SKM-1 treated with dmso at 0.1 percent for 144 hours (cell line): ENCODE data around the gene DENND6B.

ENCODE experiments used
- DNase-seq: peaks from one replicate; lab custom pipeline; 2025; ENCODE audit not compliant: unreplicated experiment; lab: John Stamatoyannopoulos, UW

The DENND6B gene

DNA sequence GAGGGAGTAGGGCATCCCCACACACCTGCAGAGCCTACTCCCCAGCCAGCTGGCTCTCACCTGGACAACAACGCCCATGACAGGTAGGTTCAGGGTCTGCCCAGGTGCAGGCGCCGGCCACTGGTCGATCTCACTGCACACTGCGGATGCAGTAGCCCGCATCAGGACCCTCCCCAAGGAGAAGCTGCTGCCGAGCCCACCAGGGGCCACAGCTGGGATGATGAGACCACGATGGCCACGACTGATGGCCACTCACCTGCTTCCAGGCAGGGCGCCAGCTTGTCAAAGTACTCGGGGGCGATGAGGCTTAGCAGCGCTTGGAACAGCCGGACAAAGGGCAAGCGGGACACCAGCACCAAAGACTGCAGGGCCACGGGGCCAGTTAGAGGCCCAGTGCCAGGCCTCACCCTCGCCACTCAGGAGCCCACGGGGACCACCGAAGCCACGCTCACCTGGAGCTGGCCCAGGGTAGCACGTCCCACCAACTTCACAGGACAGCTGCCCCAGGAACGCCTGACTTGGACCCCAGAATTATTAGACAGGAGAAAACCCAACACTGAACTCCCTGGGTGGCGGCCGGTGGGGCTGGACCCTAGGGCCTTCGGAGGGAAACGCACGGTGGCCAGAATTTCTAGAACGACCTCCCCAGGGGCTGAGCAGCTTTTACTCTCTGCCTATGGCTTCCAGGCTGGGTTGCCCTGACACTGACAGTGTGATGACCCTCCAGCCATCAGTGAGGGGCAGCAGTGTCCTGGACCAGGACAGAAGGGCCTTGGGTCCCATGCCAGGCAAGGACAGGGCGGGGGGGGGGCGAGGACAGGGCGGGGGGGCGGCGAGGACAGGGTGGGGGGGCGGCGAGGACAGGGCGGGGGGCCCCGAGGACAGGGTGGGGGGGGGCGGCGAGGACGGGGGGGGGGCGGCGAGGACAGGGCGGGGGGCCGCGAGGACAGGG lies 10.4 kb downstream of the DENND6B start:
- DNase-seq: no peak

DNA sequence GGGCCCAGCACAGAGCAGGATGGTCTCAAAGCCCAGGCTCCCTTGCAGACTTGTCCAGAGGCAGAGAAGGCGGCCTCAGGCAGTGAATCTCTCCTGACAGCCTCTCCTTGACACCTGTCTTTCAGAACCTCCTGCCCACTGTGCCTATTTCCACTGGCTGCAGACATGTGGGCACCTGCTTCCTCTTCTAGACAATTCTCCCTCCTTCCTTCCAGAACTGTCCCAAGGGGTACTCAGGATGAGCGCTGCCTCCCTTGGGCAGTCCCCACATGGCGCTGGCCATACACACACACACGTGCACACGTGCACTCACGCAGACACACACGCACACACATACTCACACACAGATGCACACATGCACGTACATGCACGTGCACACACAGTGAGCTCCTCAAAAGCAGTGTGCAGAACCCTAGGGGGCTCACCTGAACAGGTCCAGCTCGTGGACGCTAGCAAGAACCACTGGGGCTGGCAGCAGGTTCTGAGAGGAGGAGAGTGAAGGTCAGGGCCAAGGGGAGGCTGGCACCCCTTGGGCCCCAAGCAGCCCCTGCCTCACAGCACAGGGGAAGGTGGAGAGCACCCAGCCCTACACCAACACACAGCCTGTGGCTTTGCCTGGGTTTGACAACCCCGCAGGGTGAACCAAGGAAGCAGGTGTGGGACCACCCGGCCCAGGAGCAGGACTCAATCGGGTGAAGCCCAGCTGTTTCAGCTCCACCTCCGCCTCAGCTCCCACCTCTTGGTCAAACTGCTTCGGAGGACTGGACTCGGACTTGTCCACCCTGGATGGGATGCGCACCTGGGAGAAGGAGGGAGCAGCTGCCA lies 11.3 kb downstream of the DENND6B start:
- no peak for DNase-seq

DNA sequence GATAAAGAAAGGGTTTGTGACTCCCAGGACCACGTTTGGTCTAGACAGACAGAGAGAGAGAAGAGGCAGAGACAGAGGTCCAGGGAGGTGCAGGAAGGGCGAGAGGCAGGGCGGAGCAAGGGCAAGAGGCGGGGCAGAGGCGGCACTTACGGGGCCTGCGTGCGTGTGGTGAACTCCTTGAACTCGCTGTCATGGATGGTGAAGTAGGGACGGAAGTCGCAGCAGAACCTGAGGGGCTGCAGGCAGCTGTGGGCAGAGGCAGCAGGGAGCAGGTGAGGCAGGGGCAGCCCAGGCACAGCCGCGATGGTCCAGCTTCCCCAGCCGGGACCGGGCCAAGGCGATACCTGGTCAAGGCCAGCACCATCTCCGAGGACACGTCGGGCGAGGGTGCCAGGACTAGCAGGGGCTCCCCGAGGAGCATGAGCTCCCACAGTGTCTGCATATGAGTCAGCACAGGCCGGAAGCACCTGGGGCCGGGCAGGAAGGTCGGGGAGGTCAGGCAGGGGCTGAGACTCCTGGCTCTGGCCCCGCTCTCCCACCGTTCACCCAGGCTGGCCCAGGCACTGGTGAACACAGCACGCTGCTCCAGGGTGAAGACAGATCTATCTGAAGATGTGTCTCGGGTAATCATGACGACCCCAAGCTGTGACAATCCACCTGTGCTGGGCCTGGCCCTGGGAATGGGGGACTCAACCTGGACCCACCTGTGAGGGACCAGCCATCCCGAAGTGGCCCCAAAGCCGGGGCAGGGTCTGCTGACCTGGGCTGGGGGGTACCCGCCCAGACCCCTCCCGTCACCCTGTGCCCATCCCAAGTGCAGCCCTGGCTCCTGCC lies 12.1 kb downstream of the DENND6B start:
- peak; percentile 78 for DNase-seq

DNA sequence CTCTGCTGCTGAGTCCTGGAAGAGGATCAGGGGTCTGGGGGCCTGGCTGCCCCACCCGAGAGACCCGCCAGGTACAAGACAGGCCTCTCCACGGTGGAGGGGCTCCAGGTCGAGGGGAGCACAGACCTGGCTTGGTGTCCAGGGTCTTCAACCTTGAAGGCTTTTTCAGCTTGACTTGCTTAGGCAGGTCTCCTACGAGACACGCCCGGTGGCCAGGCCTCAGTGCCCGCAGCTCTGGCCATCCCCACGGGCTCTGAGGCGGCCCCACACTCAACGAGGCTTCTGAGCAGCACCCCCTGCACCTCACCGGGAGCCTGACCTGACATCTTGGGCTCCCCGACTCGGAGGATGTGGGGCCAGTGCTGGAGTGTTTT lies 12.7 kb downstream of the DENND6B start:
- no peak for DNase-seq

DNA sequence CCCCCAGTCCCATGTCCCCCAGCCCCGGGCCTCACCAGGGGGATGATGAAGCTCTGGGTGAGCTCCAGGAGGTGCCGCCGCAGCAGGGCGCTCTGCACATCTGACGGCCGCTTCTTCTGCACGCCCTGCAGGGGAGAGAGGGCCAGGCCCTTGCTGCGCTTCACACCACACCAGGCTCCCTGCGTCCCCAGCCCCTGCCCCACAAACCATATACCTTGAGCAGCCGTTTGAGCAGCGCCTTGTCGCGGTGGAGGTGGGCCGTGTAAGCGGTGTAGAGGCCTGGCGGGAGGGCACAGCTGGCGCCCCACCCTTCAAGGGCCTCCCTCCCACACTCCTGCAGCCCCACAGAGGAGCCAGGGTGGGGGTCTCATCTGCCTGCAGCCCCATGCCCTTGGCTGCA lies 13.2 kb downstream of the DENND6B start:
- DNase-seq: no peak

DNA sequence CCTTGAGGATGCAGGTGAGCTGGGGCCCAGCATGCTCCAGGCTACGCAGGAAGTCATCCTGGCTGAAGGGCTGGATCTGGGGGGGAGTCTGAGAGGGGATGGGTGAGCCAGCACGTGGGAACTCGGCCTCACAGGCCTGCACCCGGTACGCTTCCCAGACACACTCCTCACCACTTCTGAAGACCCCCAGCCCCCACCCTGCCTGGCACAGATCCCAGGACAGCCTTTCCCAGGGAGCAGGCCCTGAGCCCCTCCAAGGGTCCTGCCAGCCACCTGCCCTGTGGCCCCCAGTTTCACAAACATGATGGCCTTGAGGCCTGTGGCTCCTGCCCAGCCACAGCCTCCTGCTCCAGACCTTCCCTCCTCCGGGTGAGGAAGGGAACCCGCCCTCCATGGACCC lies 13.8 kb downstream of the DENND6B start:
- no peak for DNase-seq

DNA sequence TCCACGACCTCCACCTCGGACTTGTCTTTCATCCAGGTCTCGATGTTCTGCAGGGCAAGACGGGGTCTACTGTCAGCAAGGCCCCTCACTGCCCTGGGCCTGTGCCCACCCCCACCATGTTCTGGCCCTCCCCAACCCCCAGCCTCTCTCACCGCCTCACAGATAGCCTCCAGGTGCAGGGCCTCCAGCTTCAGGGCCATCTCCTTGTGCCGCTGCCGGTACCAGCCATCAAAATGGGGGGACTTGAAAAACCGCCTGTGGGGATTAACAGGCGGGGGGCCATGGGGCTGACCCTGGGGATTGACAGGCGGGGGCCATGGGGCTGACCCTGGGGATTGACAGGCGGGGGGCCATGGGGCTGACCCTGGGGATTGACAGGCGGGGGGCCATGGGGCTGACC lies 14.4 kb downstream of the DENND6B start:
- no peak for DNase-seq

DNA sequence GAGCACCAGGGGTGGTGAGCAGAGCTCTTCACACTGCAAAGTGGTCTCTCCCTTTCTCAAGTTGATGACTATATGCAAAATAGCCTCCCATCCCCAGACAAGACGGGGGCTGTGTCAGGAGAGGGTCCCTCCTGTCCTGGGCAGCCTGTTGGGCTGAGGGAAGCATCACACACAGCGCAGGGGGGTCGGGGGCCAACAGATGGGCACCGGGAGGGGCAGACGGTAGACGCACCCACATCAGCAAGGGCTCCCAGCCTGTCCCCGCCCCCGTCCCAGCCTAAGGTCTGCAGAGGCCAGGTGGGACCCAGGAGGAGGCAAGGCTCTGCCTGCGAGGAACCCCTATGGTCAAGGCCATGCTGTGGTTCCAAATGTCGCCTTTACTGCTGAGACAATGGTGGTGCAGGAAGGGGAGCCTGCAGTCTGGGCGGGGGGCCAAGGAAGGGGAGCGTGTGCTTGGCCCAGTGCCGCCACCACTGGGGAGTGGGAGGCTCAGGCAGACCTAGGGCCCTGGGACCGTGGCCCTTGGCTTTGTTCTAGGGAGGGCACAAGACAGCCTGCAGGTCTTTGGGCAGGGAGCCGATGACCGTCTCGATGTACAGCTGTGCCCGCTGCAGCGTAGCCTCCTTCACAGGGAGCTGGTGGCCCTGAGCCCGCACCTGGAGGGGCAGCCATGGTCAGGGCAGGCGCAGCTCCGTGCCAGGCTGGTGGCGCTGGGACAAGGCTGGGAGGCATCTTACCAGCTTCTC lies 15.0 kb downstream of the DENND6B start:
- no peak for DNase-seq

DNA sequence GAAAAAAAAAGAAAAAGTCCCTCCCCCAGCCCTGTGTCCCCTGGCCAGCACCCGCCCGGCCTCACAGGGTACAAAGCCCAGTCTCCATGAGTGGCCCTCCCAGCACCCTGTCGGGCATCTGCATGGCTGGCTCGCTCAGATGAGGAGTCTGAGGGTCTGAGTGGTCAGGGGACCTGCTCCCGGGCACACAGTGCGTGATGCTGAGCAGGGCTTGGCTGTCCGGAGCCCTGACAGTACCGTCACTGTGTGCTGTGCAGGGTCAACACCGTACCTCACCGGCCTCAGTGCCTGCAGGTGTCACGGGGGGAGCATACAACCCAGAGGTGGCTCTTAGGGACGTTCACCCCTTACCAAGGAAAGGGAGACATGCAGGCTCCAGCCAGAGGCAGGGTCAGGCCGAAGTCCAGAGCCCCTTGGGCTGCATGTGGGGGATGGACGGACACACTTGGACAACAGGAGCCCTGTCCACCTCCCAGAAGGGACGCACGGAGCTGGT lies 15.8 kb downstream of the DENND6B start:
- no peak for DNase-seq

DNA sequence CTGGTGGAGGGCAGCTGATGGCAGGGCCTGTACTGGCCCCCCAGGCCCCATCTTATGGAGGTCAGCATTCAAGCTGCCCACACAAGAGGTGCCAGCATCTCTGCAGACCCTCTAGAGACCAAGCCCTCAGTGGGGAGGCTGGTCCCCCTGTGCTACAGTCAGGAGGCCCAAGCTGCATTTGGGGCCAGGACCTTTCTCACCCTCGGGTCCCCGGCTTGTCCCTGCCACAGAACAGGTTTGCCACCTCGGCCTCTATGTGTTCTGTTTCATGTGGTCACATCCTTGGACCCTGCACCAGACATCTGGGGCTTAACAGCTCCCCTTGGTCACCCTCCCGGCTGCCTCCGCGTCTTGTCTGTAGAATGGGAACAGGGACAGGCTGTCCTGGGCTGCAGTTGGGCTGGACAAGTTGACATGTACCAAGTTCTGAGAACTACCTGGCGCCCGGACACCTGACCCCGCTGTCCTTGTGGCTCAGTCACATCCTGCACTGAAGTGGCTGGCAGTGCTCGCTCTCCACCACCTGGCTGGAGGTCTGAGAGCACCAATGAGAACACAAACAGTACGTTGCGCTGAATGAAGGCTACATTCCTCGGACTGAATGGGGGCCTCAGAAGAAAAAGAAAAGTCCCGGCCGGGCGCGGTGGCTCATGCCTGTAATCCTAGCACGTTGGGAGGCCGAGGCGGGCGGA lies 16.6 kb downstream of the DENND6B start:
- DNase-seq: no peak

DNA sequence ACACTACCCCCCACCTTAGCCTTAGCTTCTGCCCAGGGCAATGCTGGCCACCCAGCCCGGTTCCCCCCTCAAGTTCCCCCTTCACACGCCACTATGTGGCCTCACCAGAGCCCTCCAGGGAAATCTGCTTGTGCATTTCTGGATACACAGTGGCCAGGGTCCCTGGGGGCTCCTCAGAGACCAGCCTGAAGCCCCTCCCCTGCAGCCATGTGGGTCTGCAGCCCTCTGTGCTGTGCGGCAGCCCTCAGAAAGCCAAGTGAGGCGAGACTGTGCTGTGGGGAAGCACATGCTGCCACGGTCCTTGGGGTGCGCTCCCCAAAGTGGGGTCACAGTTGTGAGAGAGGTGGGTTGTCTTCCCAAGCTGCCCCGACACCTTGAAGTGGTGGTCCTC lies 17.2 kb downstream of the DENND6B start:
- no peak for DNase-seq

DNA sequence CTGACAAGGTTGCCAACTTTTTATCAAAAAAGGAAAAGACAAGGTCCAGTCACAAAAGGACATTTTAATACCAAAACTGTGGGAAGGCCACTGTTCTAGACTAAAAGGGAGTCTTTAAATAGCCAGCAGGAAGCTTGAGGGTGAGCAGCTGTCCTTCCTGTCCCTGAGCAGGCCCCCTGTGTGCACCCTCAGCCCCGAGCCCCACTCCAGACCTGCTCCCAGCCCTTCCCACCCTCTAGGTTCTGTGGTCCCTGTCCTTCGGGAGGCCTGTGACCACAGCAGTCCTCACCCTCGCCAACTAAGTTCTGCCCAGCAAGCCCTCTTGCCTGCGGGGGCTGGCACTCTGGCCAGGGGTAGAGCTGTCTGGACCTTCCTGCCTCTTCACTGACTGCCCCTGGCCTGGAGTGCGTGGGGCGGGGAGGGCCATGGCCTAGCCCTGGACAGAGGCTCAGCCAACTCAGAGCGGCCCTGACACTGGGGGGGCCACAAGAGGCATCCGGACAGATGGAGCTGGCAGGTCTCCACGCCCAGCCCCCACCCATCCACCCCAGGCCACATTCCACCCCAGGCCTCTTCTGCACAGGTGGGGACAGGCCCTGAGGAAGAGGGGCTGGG lies 17.7 kb downstream of the DENND6B start:
- no peak for DNase-seq

DNA sequence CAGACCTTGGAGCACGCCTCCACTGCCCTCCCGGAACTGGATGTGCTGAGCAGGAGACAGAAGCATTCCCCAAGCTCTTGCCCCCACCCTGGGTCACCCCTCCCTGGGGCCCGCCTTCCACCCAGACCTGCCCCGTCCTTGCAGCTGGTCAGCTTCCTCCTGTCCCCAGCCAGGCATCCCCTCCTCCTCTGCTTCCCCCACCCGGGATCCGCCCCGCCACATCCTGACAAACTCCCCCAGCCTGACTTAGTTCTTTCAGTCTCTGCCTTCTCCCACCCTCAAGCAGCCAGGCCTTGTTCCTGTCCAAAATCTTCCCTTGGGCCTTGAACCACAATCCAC lies 18.2 kb downstream of the DENND6B start:
- peak; percentile 81 for DNase-seq

DNA sequence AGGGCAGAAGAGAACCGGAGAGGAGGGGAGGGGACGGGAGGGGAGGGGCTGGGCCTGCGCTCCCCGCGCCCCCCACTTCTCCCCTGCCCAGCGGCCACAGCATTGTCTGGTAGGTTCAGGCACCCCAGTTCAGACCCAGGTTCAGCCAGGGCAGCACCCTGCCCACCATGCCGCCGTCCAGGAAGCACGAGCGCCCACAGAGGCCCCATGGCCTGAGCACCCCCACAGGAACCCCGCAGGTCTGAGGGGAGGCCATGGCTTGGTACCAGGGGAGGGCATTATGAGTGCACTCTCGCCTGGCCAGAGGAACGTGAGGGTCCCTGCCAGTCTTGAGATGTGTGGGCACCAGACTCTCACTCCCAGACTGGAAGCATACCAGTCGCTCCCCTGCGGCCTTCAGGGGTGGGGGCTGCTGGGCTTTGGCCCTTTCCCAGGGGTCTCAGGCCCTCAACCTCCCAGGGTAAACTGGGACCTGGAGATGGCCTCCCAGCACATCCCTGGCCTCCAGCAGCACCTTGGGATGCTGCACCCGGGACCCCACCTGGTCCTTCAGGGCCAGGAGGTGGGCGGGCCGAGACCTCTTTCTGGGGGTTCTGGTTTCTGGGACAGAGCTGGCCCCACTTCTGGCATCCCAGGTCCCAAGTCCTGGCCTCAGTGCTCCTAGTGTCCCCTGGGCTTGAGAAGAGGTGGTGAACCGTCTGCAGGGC lies 18.8 kb downstream of the DENND6B start:
- DNase-seq: peak; percentile 16

DNA sequence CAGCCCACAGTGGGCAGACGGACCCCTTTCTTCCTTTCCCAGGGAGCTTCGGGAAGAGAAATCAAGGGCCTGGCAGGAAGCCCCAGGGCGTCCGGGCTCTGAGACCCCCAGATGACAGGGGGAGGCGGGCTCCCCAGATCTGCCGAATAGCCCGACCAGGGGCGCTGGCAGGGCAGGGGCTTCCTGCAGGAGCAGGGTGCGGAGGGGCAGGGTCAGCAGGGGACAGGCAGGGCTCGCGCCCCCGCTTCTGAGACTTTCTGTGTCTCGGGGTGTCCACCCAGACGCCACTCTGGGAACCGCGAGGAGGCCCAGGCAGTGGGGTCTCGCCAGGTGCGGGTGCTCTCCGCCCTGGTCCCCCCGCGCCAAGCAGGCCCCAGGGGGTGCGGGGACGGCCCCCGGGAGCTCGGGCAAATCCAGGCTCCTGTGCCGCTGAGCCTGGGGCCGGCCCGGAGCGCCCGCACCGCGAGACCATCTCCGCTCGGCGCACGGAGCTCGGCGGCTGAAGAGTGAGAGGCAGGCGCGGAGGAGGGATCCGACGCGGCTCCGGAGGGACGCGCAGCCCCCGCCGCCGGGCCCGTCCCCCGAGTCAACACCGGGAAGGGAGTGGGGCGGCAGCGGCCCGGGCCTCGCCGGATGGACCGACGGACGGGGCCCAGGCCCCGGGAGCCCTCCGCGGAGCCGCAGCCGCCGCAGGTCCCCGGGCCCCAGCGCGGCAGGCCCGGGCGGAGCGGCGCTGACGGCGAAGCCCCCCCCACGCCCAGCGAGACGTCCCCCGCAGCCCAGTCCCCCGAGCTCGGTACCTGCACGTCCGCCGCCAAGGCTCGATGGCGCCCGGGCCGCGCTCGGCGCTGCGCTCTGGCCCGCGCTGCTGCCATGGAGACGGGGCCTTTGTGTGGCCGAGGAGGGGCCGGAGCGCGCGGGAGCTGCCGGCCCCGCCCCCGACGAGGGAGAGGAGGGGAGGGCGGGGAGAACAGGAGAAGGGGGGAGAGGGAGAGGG lies 19.8 kb downstream of the DENND6B start, which contains the start of gene PLXNB2:
Gene PLXNB2 (minus strand): TSS at position 894 of the 997 bp plus-strand sequence. CDS start 17,062 bp downstream, outside the sequence.
- DNase-seq: peak; percentile 71

DNA sequence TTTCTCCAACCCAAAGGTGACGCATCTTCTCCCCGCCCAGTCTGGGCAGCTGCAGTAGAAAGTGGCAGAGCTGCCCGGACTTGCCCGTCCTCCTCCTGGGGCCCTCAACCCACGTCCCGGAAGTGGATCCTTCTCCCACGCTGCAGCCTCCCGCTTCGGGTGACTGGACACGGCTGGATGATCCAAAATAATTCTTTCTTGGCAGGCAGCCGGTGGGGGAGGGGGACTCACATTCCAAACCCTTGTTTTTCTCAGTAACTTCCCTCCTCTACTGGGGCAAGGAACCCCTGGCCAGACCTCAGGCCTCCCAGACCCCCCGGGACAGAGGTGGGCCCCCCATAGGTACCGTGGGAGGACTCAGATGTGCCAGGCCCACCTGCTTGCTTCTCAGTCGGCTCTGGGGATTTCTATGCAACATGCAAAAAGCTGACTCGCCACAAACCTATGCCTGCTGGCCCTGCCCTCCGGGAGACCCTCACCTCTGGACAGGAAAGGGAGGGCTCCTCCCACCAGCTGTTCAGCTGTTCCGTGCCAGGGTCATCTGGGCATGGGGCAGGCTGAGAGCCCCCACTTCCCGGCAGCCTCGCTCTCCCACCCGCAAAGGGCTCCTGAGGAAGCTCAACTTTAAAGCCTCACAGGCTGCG lies 20.8 kb downstream of the DENND6B start:
- peak; percentile 54 for DNase-seq

DNA sequence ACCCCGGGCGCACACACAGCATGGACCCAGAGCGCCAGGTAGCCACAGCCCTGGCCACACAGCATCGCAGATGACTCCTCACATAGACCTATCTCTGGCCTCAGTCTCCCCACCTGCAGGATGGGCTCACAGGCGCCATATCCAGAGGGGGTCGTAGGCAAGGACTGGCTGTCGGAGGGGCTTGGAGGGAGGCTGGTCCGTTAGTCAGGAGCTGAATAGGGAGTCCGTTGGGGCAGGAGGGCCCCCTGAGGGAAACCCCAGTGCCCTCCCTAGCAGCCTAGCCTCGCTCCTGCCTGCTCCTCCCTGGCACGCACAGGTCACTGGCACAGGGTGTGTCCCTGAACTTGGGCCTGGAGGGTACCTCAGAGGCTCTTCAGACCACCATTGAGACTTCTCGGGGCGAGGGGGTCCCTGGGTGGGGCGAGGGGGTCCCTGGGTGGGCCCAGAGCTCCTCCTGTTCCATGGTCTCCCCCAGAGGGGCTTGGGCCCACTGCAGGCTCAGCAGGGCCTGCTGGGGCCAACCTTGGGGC lies 21.4 kb downstream of the DENND6B start:
- DNase-seq: no peak
